ENCODE data around the gene SEPTIN8. TPM values are rescaled to one million over a fixed set of nuclear protein-coding genes. Genes with fewer than 3 reads are reported as not detected.

Gene SEPTIN8
- total and polyA plus RNA-seq, 9 donors: 34.6 to 56.1 (median 40.8) TPM

GRCh38 chr5:132704875-132705274 is 72.2 kb downstream of the SEPTIN8 start:
- Histone ChIP-seq H3K27me3 (ENCODE audit: control insufficient read depth, insufficient read depth, low read length) (no peaks in the 10 kb centered on the region), H3K36me3 (ENCODE audit: control insufficient read depth, insufficient read depth, low read length) (peaks cover under 1% of the 10 kb centered on the region), H3K4me1 (ENCODE audit: control insufficient read depth, insufficient read depth, low read length) (no peaks in the 10 kb centered on the region), H3K4me3 (ENCODE audit: low read length) (no peak overlapping the region), H3K9me3 (replicated peaks; ENCODE audit: control insufficient read depth, low read depth, low read length) (no peaks in the 10 kb centered on the region), H3K27ac (ENCODE audit: low read length) (no peak overlapping the region)
- DNase-seq: no peak
- no CpG with 5 or more reads among the region's 1 CpG for WGBS (ENCODE audit: insufficient coverage)

Other genes with a start within 250 kb of the SEPTIN8 start
- gene IL5, start 233.7 kb downstream of the SEPTIN8 start, total RNA-seq: not detected
- under 1 TPM in 1 of 8 donors, not detected in 7; 0.45 TPM for gene IL5, start 233.7 kb downstream of the SEPTIN8 start, polyA plus RNA-seq (ENCODE audit: insufficient read depth in 1 of 8, insufficient read length in 8 of 8, low replicate concordance in 1 of 8)
- 16.9 TPM for gene RAD50, start 220.3 kb downstream of the SEPTIN8 start, total RNA-seq
- gene RAD50, start 220.3 kb downstream of the SEPTIN8 start, polyA plus RNA-seq (ENCODE audit: insufficient read depth in 1 of 8, insufficient read length in 8 of 8, low replicate concordance in 1 of 8): 10 to 100 TPM; 14.1 to 29.1 (median 22.2) TPM
- not detected for gene IL13, start 119.1 kb downstream of the SEPTIN8 start, total RNA-seq
- gene IL13, start 119.1 kb downstream of the SEPTIN8 start, polyA plus RNA-seq (ENCODE audit: insufficient read depth in 1 of 8, insufficient read length in 8 of 8, low replicate concordance in 1 of 8): under 1 TPM in 1 of 8 donors, not detected in 7; 0.17 TPM
- gene IL4, start 103.2 kb downstream of the SEPTIN8 start, total RNA-seq: not detected
- under 1 TPM in 1 of 8 donors, not detected in 7; 0.18 TPM for gene IL4, start 103.2 kb downstream of the SEPTIN8 start, polyA plus RNA-seq (ENCODE audit: insufficient read depth in 1 of 8, insufficient read length in 8 of 8, low replicate concordance in 1 of 8)
- 6.0 TPM for gene KIF3A, start 39.7 kb downstream of the SEPTIN8 start, total RNA-seq
- 10 to 100 TPM in 1 of 8 donors, 1 to 10 TPM in 7; 4.2 to 10.3 (median 7.0) TPM for gene KIF3A, start 39.7 kb downstream of the SEPTIN8 start, polyA plus RNA-seq (ENCODE audit: insufficient read depth in 1 of 8, insufficient read length in 8 of 8, low replicate concordance in 1 of 8)
- gene CCNI2, start 29.8 kb downstream of the SEPTIN8 start, total RNA-seq: not detected
- gene CCNI2, start 29.8 kb downstream of the SEPTIN8 start, polyA plus RNA-seq (ENCODE audit: insufficient read depth in 1 of 8, insufficient read length in 8 of 8, low replicate concordance in 1 of 8): 1 to 10 TPM in 3 of 8 donors, under 1 TPM in 5; 0.24 to 2.3 (median 0.83) TPM
- gene SOWAHA, start 36.1 kb upstream of the SEPTIN8 start, total RNA-seq: 0.04 TPM
- gene SOWAHA, start 36.1 kb upstream of the SEPTIN8 start, polyA plus RNA-seq (ENCODE audit: insufficient read depth in 1 of 8, insufficient read length in 8 of 8, low replicate concordance in 1 of 8): 1 to 10 TPM in 1 of 8 donors, under 1 TPM in 6, not detected in 1; 0.05 to 2.5 (median 0.13) TPM
- gene SHROOM1, start 53.4 kb upstream of the SEPTIN8 start, total RNA-seq: 2.4 TPM
- 1 to 10 TPM; 1.6 to 3.2 (median 2.5) TPM for gene SHROOM1, start 53.4 kb upstream of the SEPTIN8 start, polyA plus RNA-seq (ENCODE audit: insufficient read depth in 1 of 8, insufficient read length in 8 of 8, low replicate concordance in 1 of 8)
- gene GDF9, start 89.2 kb upstream of the SEPTIN8 start, total RNA-seq: 0.40 TPM
- 1 to 10 TPM in 1 of 8 donors, under 1 TPM in 7; 0.39 to 1.0 (median 0.62) TPM for gene GDF9, start 89.2 kb upstream of the SEPTIN8 start, polyA plus RNA-seq (ENCODE audit: insufficient read depth in 1 of 8, insufficient read length in 8 of 8, low replicate concordance in 1 of 8)
- 447 TPM for gene UQCRQ, start 89.4 kb upstream of the SEPTIN8 start, total RNA-seq
- gene UQCRQ, start 89.4 kb upstream of the SEPTIN8 start, polyA plus RNA-seq (ENCODE audit: insufficient read depth in 1 of 8, insufficient read length in 8 of 8, low replicate concordance in 1 of 8): 100 to 1,000 TPM; 154 to 236 (median 187) TPM
- 1.4 TPM for gene LEAP2, start 96.4 kb upstream of the SEPTIN8 start, total RNA-seq
- gene LEAP2, start 96.4 kb upstream of the SEPTIN8 start, polyA plus RNA-seq (ENCODE audit: insufficient read depth in 1 of 8, insufficient read length in 8 of 8, low replicate concordance in 1 of 8): 1 to 10 TPM in 7 of 8 donors, under 1 TPM in 1; 0.74 to 3.2 (median 1.5) TPM
- gene AFF4, start 186.4 kb upstream of the SEPTIN8 start, total RNA-seq: 32.3 TPM
- 10 to 100 TPM; 25.5 to 51.8 (median 39.7) TPM for gene AFF4, start 186.4 kb upstream of the SEPTIN8 start, polyA plus RNA-seq (ENCODE audit: insufficient read depth in 1 of 8, insufficient read length in 8 of 8, low replicate concordance in 1 of 8)
- 11.6 TPM for gene ZCCHC10, start 249.3 kb upstream of the SEPTIN8 start, total RNA-seq
- 10 to 100 TPM; 17.6 to 28.0 (median 23.0) TPM for gene ZCCHC10, start 249.3 kb upstream of the SEPTIN8 start, polyA plus RNA-seq (ENCODE audit: insufficient read depth in 1 of 8, insufficient read length in 8 of 8, low replicate concordance in 1 of 8)

Measured in muscle of leg (tissue), 11 donors.